ENCODE results near the gene TTF1.

The TTF1 gene

GRCh38 chr9:132406554-132407122 lies at the start of gene TTF1:
Gene TTF1 (minus strand): TSS chr9:132406840. CDS start chr9:132402821, 4,019 bp downstream.
- DNase-seq (ENCODE audit: low read depth) = peak; percentile 45

- no peak for DNase-seq (ENCODE audit: low read depth)
These were observed 49.6 kb upstream of the TTF1 start for GRCh38 chr9:132456241-132456640.

GRCh38 chr9:132451276-132451675 lies 44.6 kb upstream of the TTF1 start:
- DNase-seq (ENCODE audit: low read depth) = no peak

GRCh38 chr9:132447902-132448301 lies 41.3 kb upstream of the TTF1 start:
- DNase-seq (ENCODE audit: low read depth) = no peak

- DNase-seq (ENCODE audit: low read depth) = no peak
These were observed 40.7 kb upstream of the TTF1 start for GRCh38 chr9:132447346-132447745.

- no peak for DNase-seq (ENCODE audit: low read depth)
These were observed 40.2 kb upstream of the TTF1 start for GRCh38 chr9:132446887-132447286.

- DNase-seq (ENCODE audit: low read depth) = no peak
These were observed 37.4 kb upstream of the TTF1 start for GRCh38 chr9:132443951-132444607.

- DNase-seq (ENCODE audit: low read depth) = no peak
These were observed 34.8 kb upstream of the TTF1 start for GRCh38 chr9:132441404-132441803.

- DNase-seq (ENCODE audit: low read depth) = no peak
These were observed 34.1 kb upstream of the TTF1 start for GRCh38 chr9:132440735-132441134.

GRCh38 chr9:132439153-132439552 lies 32.5 kb upstream of the TTF1 start:
- no peak for DNase-seq (ENCODE audit: low read depth)

- DNase-seq (ENCODE audit: low read depth) = no peak
These were observed 28.2 kb upstream of the TTF1 start for GRCh38 chr9:132434881-132435280.

- DNase-seq (ENCODE audit: low read depth) = no peak
These were observed 24.4 kb upstream of the TTF1 start for GRCh38 chr9:132430998-132431397.

- DNase-seq (ENCODE audit: low read depth) = no peak
These were observed 20.2 kb upstream of the TTF1 start for GRCh38 chr9:132426639-132427414.

GRCh38 chr9:132425675-132426062 lies 19.0 kb upstream of the TTF1 start:
- DNase-seq (ENCODE audit: low read depth) = no peak

GRCh38 chr9:132424857-132425674 lies 18.4 kb upstream of the TTF1 start:
- DNase-seq (ENCODE audit: low read depth) = no peak

GRCh38 chr9:132423503-132423902 lies 16.9 kb upstream of the TTF1 start:
- no peak for DNase-seq (ENCODE audit: low read depth)

- no peak for DNase-seq (ENCODE audit: low read depth)
These were observed 15.9 kb upstream of the TTF1 start for GRCh38 chr9:132422574-132422973.

GRCh38 chr9:132418726-132419363 lies 12.2 kb upstream of the TTF1 start:
- no peak for DNase-seq (ENCODE audit: low read depth)

GRCh38 chr9:132415181-132415580 lies 8.5 kb upstream of the TTF1 start:
- DNase-seq (ENCODE audit: low read depth) = no peak

- DNase-seq (ENCODE audit: low read depth) = no peak
These were observed 8.1 kb upstream of the TTF1 start for GRCh38 chr9:132414731-132415130.

- no peak for DNase-seq (ENCODE audit: low read depth)
These were observed 7.3 kb upstream of the TTF1 start for GRCh38 chr9:132413926-132414325.

- no peak for DNase-seq (ENCODE audit: low read depth)
These were observed 5.4 kb upstream of the TTF1 start for GRCh38 chr9:132412089-132412488.
